Activated CD4-positive, alpha-beta T cell treated with anti-CD3 and anti-CD28 coated beads, Interleukin-2, Interleukin-4, amounts not matched to agents 100 ng/mL and 50 ng/mL, durations not matched to agents 16 hours and 8 hours (primary cell): Measurements from ENCODE around the gene ARL5C.

Source experiments
- DNase-seq: peaks from one replicate; pipeline ENCODE4 v3.0.0-alpha.2; 2020; ENCODE audit warnings: low spot score

Gene ARL5C, protein sequence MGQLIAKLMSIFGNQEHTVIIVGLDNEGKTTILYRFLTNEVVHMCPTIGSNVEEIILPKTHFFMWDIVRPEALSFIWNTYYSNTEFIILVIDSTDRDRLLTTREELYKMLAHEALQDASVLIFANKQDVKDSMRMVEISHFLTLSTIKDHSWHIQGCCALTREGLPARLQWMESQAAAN

DNA sequence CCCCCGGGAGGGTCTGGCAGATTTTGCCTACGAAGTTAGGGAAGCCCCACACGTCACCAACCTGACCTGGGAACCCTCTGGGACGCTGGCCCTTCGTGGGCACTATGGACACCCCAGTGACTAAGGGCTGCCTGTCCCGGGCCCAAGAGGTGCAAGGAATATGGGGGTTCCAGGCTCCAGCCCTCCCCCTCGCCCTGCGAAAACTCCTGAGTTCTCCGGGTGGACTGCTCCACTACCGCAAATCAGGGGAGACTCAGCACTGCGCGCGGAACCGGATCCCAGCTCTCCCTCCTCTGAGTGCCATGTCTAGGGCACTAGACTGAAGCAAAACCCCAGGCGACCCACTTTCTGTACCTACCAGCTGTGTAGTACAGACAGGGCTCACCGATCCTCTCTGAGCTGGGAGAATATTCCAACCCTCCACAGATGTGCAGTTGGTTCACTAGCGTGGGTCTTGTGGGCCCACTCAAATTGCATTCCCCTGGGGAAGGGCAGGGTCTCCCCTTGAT, at the start of gene ARL5C:
Gene ARL5C (minus strand): TSS at position 321 of the 509 bp plus-strand sequence. CDS start 401 bp downstream, outside the sequence.
- no peak for DNase-seq

DNA sequence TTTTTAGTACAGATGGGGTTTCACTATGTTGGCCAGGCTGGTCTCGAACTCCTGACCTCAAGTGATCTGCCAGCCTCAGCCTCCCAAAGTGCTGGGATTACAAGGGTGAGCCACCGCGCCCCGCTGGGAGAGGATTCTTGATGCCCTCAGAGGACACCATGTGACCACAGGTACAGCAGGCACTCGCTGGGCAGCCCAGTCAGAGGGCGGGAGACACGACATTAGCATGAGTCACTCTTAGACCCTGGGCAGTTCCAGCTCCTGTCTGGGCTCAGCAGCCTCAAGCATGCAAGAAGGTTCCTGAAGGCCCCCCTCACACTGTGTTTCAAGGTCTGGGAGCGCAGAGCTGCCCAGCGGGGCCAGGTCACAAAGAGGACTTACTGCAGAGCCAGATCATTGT, 47.9 kb upstream of the ARL5C start:
- DNase-seq, result no peak

GRCh38 chr17:39212841-39213480, 47.0 kb upstream of the ARL5C start:
- no peak for DNase-seq

DNA sequence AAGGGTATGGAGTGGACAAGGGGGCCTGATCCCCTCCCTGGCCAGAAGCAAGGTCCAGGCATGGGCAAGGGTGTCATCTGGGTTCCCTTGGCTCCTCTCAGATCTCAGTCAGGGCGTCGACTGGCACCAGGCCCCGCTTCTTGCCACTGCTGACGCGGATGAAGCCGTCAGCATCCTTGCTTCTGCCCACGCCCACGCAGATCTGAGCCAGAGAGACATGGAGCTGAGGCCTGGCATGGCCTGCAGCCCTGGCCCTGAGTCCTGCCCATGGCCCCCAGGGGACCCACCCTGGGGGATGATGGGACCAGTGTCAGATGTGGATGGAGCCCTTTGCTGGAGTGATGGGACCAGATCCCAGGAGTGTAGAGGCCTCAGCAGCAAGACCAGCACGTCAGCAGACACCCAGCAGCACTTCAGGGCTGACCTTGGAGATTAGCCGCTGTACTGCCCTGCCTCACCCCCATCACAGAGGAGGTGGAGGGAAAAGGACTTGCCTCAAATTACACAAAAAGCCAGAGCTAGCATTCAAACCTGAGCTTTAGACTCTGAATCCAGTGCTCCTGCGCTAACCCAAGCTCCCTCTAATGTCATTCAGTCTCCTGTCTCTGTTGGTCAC, 46.3 kb upstream of the ARL5C start:
- no peak for DNase-seq

DNA sequence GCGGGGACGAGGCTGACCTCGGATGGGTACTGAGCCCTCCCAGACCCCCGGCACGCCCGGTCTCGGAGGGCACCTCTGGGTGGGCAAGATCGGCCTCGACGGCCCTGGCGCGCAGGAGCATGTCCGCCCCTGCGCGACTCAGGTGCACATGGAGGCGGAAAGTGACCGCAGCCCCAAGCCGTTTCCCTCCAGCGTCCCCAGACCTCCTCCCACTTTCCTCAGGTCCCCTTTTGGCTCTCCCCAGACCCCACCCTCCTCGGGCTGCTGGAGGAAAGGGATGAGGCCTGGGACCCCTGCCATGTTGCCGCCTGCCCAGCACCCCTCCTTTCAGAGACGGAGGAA, 44.1 kb upstream of the ARL5C start:
- no peak for DNase-seq

GRCh38 chr17:39209317-39210092, 43.5 kb upstream of the ARL5C start:
- no peak for DNase-seq

DNA sequence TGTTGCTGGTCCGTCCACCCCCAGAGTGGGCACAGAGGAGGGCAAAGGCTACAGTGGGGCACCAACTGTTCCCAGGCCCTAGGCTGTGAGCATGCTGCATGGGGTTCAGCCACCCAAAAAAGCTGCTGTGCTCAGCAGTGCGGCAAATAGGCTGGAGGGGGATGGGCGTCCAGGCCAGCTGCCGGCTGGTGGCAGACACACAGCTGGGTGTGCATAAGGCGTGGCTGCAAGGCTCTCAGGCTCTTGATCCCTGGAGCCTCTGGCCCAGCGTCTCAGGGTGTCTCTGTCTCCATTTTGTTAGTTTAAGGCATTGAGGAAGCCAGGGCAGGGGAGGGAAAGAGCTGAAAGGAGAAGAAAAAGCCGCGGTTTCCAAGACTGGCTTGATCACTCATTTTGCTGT, 42.9 kb upstream of the ARL5C start:
- no peak for DNase-seq

DNA sequence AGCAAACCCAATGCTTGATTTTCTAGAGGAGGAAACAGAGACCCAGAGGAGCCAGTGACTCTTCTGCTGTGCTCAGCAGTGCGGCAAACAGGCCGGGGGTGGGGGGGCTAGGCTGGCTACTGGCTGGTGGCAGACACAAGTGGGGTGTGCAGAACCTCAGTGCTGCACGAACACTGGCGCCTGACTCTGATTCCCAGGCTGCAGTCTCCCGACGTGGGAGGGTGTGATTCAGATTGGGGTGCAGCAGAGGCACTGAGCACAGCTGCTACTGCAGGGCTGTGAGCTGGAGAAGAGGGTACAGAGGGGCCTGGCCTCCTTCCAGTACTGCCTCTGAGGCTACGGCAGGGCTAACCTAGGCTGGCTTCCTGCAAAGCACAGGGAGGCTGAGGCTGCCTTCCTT, 42.2 kb upstream of the ARL5C start:
- no peak for DNase-seq

GRCh38 chr17:39205112-39205526, 39.2 kb upstream of the ARL5C start:
- DNase-seq, result no peak

DNA sequence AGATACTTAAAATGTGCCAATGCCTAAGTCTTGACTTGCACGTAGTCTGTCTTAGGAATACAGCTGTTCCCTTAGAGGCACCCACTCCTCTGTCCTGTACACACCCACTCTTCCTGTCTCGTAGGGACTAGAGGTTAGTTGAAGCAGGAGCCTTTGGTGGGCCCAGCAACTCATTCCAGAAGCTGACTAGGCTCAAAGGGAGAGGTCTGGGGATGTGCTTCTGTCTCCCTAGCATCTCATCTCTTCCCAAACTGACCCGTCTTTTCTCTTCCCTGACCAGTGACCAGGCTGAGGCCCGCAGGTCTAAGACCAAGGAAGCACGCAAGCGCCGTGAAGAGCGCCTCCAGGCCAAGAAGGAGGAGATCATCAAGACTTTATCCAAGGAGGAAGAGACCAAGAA, 38.3 kb upstream of the ARL5C start:
- no peak for DNase-seq

- no peak for DNase-seq
Observed at GRCh38 chr17:39200957-39201510, 35.1 kb upstream of the ARL5C start.

GRCh38 chr17:39200070-39200879, 34.3 kb upstream of the ARL5C start, which contains the start of gene RPL19:
Gene RPL19, plus strand, starts transcription at chr17:39200283. Its CDS starts 62 bp downstream, at chr17:39200345.
- peak; percentile 79 for DNase-seq

DNA sequence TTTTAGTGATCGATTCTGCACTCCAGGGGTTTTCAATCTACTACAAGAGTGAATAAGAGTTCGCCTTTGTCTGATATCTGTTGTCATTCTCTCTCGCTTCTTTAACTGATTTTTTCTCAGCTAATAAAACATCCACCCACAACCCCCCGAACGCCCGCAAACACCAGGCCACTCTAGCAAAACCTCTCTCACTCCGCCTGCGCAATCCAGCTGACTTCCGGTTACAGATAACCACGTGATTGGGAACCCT, 33.8 kb upstream of the ARL5C start:
- peak; percentile 94 for DNase-seq

- DNase-seq, result no peak
Observed at GRCh38 chr17:39198186-39198566, 32.2 kb upstream of the ARL5C start.

- DNase-seq, result peak; percentile 77
Observed at GRCh38 chr17:39197380-39198185, 31.6 kb upstream of the ARL5C start, which contains the start of gene CACNB1. Gene CACNB1, minus strand, starts transcription at chr17:39197669. Its CDS starts 174 bp downstream, at chr17:39197495.

- DNase-seq, result peak; percentile 43
Observed at GRCh38 chr17:39196808-39197291, 30.9 kb upstream of the ARL5C start.

DNA sequence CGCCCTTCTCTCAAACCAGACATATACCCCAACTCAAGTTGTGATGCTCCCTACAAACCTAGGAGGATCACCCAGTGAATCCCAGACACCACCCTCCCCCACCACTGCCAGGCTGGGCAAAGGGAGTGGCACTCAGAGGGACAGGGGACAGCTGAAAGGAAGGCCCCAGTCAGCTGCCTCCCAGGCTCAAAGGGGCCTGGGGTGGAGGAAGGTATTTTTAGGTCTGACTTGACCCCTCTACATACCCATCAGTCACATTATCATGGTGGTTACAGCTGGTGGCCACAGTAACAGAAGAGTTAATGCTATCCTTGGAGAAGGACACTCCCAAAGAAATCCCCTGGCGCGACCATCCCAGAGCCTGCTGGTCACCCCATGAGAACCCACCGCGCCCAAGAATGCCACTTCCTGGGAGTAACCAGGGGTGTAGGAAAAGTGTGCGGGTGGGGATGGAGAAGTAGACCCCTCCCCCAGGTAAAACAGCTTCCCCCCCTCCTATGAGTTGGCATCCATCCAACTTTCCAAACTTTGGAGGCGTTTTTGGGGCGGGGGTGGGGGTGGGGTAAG, 30.4 kb upstream of the ARL5C start:
- DNase-seq, result no peak

DNA sequence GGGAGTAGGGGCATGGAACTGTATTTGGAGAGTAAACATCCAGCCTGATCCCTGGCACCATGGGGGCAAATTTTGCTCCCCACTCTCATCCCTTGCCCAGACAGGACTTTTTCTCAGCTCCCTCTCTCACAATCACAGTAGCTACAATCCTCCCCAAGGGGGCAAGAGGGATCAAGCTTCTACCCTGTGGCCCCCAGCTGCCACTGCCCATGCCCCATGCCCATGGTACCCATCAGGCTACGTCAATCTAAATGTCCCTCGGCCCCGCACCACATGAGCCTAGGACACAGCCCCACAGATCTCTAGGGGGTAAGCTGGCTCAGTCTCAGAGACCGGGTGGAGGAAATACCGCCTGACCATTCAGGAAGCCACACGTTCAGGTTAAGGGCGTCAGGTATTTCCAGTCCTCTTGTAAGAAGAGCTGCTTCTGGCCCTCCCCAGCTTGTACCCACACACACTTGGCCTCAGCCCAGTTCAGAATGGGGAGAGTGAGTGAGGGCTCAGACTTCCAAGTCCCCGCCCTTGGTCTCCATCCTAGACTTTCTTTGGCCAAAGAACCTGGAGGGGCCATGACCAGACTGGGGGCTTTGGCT, 29.7 kb upstream of the ARL5C start:
- no peak for DNase-seq

DNA sequence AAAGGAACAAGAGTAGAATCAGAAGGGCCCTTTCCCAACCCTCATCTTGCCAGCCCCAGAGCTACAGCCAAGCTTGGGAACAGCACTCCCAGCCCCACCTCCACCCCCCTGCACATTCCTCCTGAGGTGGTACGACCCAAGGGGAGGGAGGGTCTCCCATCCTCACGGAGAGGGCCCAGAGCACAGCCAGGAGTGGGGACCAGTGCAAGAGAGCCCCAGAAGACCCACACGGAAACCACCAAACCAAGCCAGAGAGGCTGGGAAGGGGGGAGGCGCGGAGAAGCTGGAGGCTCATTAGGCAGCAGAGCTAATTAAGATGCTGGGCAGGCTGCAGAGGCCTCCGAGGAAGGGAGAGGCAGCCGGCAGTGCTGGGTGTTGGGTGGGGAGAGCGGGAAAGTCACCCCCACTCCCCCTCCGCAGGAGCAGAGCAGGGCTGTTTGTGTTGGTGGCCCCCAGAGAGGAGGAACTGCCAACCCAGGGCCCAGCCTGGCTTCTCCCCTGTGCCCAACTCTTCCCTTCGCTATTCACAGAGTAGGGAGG, 29.1 kb upstream of the ARL5C start:
- DNase-seq, result no peak
